Neuronal stem cell (in vitro differentiated cells): Measurements from ENCODE around the gene ITPK1.
A peak's percentile ranks its signal among the peaks of the same experiment; 100 is the strongest.

ENCODE experiments used
- DNase-seq: peaks from one replicate; pipeline ENCODE4 v3.0.0-alpha.2; 2013; ENCODE audit warnings: low spot score
- H2AFZ ChIP-seq: one replicate; pipeline ENCODE4 v1.6.1; 2013; ENCODE audit warnings: mild to moderate bottlenecking, low read length, inconsistent platforms
- H2AK5ac ChIP-seq: 2 replicates; pipeline ENCODE4 v1.6.1; 2013; ENCODE audit warnings: low read depth, mild to moderate bottlenecking, inconsistent platforms, low read length, moderate library complexity, mixed read lengths
- H2BK120ac ChIP-seq: 2 replicates; pipeline ENCODE4 v1.6.1; 2013; ENCODE audit warnings: low read depth, mild to moderate bottlenecking, inconsistent platforms, low read length, moderate library complexity, mixed read lengths
- H2BK12ac ChIP-seq: one replicate; pipeline ENCODE4 v1.6.1; 2013; ENCODE audit warnings: low read length, inconsistent platforms
- H2BK15ac ChIP-seq: 2 replicates; pipeline ENCODE4 v1.6.1; 2013; ENCODE audit warnings: mild to moderate bottlenecking, low read length, inconsistent platforms, mixed read lengths
- H2BK5ac ChIP-seq: one replicate; pipeline ENCODE4 v1.6.1; 2013; ENCODE audit warnings: inconsistent platforms, mild to moderate bottlenecking, low read length, moderate library complexity
- H3K14ac ChIP-seq: one replicate; pipeline ENCODE4 v1.6.1; 2013; ENCODE audit warnings: low read length, inconsistent platforms
- H3K18ac ChIP-seq: 2 replicates; pipeline ENCODE4 v1.6.1; 2013; ENCODE audit warnings: low read length, inconsistent platforms
- H3K23ac ChIP-seq: 2 replicates; pipeline ENCODE4 v1.6.1; 2013; ENCODE audit warnings: low read depth, mild to moderate bottlenecking, mixed read lengths, low read length, inconsistent platforms; ENCODE audit not compliant: poor library complexity
- H3K27ac ChIP-seq: replicated peaks from 3 replicates; pipeline ENCODE4 v1.5.1; 2013; ENCODE audit warnings: low read length, inconsistent platforms
- H3K27me3 ChIP-seq, 3 experiments: 2 replicates each; pipeline ENCODE4 v1.6.1; 2013; ENCODE audit warnings: low read length in 3 of 3, mild to moderate bottlenecking in 2 of 3, inconsistent platforms in 1 of 3, low read depth in 1 of 3, mixed read lengths in 1 of 3, moderate library complexity in 1 of 3; ENCODE audit not compliant: control insufficient read depth in 3 of 3, insufficient read depth in 3 of 3
- H3K36me3 ChIP-seq, 2 donors: replicated peaks in 1 of 2; 2 replicates each; pipeline ENCODE4 v1.6.1; 2013; ENCODE audit warnings: low read length in 2 of 2; ENCODE audit not compliant: control insufficient read depth in 2 of 2, insufficient read depth in 2 of 2
- H3K4ac ChIP-seq: 2 replicates; pipeline ENCODE4 v1.6.1; 2013; ENCODE audit warnings: inconsistent platforms, mild to moderate bottlenecking, low read length, moderate library complexity
- H3K4me1 ChIP-seq, 2 donors: 1 replicate in 1 of 2; 2 replicates in 1 of 2; pipeline ENCODE4 v1.6.1; 2013; ENCODE audit warnings: low read length in 2 of 2, low read depth in 1 of 2; ENCODE audit not compliant: control insufficient read depth in 2 of 2, insufficient read depth in 1 of 2
- H3K4me2 ChIP-seq: one replicate; pipeline ENCODE4 v1.6.1; 2013; ENCODE audit warnings: mild to moderate bottlenecking, low read length, inconsistent platforms; ENCODE audit not compliant: insufficient read depth, poor library complexity, severe bottlenecking
- H3K4me3 ChIP-seq, 2 donors: 2 replicates each; pipeline ENCODE4 v1.5.1; 2013; ENCODE audit warnings: low read length in 2 of 2, mild to moderate bottlenecking in 2 of 2, inconsistent platforms in 1 of 2, moderate library complexity in 1 of 2
- H3K79me1 ChIP-seq: one replicate; pipeline ENCODE4 v1.6.1; 2013; ENCODE audit warnings: low read depth, mild to moderate bottlenecking, inconsistent platforms, low read length, moderate library complexity
- H3K9ac ChIP-seq: one replicate; pipeline ENCODE4 v1.6.1; 2013; ENCODE audit warnings: mild to moderate bottlenecking, low read depth, low read length, inconsistent platforms; ENCODE audit not compliant: poor library complexity
- H3K9me3 ChIP-seq, 2 donors: replicated peaks in 1 of 2; 2 replicates each; pipeline versions ENCODE3 to v1.6.1; 2013; ENCODE audit warnings: low read length in 2 of 2, mild to moderate bottlenecking in 2 of 2, inconsistent platforms in 1 of 2, low read depth in 1 of 2, mixed read lengths in 1 of 2, moderate library complexity in 1 of 2; ENCODE audit not compliant: control insufficient read depth in 2 of 2, insufficient read depth in 1 of 2
- H4K8ac ChIP-seq: one replicate; pipeline ENCODE4 v1.6.1; 2013; ENCODE audit warnings: low read depth, mild to moderate bottlenecking, inconsistent platforms, low read length, moderate library complexity
- H4K91ac ChIP-seq: one replicate; pipeline ENCODE4 v1.6.1; 2013; ENCODE audit warnings: low read length, low read depth, mild to moderate bottlenecking, inconsistent platforms; ENCODE audit not compliant: poor library complexity
- WGBS, 2 donors: extraction: QIAGEN DNeasy Blood & Tissue Kit; methylation state at CpG; one replicate each; pipeline ENCODE4 v1.1.7; 2013; ENCODE audit warnings: missing lambda C conversion rate in 2 of 2, mixed read lengths in 1 of 2; ENCODE audit not compliant: insufficient read length in 2 of 2, insufficient replicate concordance in 1 of 2; ENCODE audit errors: extremely low coverage in 2 of 2; 5-methylcytosine and 5-hydroxymethylcytosine counted together

ITPK1 gene

GRCh38 chr14:93095742-93096510 is 19.8 kb downstream of the ITPK1 start:
- Histone ChIP-seq H3K18ac (no peak overlapping the region), H3K27me3 (no peaks in the 10 kb centered on the region), H3K4me2 (no peak overlapping the region), H4K8ac (no peak overlapping the region), H2BK5ac (no peak overlapping the region), H2AFZ (no peak overlapping the region), H3K23ac (no peak overlapping the region), H3K4me3 (no peak overlapping the region), H3K9me3 (no peaks in the 10 kb centered on the region), H3K79me1 (peaks cover 6% of the 10 kb centered on the region), H2BK15ac (no peak overlapping the region), H3K9ac (no peak overlapping the region), H2AK5ac (no peak overlapping the region), H3K27ac (no peak overlapping the region), H4K91ac (no peak overlapping the region), H2BK12ac (no peak overlapping the region), H2BK120ac (no peak overlapping the region), H3K36me3 (no peaks in the 10 kb centered on the region), H3K4ac (no peak overlapping the region), H3K14ac (no peak overlapping the region), H3K4me1 (peaks cover 5 to 10% of the 10 kb centered on the region in 2 donors)
- no peak for DNase-seq
- WGBS, 2 donors: no CpG with 5 or more reads among the region's 13 CpGs

DNA sequence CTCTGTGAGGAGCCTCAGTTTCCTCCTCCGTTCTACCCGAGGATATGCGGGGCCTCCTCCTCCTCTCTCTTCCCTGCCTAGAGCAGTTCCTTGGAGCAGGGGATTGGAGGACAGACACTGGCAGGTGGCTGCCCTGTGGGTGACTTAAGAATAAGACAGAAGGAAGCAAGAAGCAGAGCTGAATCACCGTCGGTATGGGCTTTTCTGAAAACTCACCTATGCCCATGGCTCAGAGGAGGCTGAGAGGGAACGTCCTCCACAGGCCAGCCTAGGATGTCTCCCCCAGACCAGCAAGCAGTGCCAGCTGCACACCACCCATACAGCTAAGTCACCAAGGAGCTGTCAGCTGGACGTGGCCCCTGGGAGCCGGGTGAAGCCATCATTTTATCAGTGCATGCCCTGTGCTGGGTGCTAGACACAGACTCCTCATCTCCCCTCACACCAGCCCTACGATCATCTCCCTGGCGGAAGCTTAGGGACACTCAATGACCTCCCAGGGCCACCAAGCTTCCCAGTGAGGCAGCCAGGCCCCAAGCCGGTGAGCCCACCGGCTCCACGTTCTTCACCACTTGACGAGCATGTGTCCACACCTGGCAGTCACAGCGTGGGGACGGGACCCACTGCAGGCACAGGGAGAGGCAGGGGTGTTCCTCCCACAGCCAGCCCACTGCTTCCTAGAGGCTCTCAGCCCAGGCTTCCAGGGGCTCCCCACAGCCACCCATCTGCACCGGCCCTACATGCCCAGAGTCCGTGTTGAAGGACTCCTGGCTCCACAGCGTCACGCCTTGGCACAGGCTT is 21.4 kb downstream of the ITPK1 start:
- H3K4me3 ChIP-seq: no peak overlapping the region
- no peak overlapping the region for H3K23ac ChIP-seq
- H3K36me3 ChIP-seq: no peaks in the 10 kb centered on the region
- H3K9me3 ChIP-seq: no peaks in the 10 kb centered on the region
- no peak overlapping the region for H2BK120ac ChIP-seq
- H3K4me1 ChIP-seq: peaks cover 5 to 7% of the 10 kb centered on the region in 2 donors
- no peak overlapping the region for H2AK5ac ChIP-seq
- H3K4ac ChIP-seq: no peak overlapping the region
- no peak overlapping the region for H3K27ac ChIP-seq
- no peak overlapping the region for H3K9ac ChIP-seq
- WGBS, 2 donors: no CpG with 5 or more reads among the region's 20 CpGs
- no peak overlapping the region for H3K18ac ChIP-seq
- H4K8ac ChIP-seq: no peak overlapping the region
- peak overlapping the region; percentile 22 for H3K14ac ChIP-seq
- no peaks in the 10 kb centered on the region for H3K27me3 ChIP-seq
- peaks cover 6% of the 10 kb centered on the region for H3K79me1 ChIP-seq
- H2BK15ac ChIP-seq: no peak overlapping the region
- no peak overlapping the region for H3K4me2 ChIP-seq
- no peak for DNase-seq
- H2BK12ac ChIP-seq: no peak overlapping the region
- peak overlapping the region; percentile 59 for H2BK5ac ChIP-seq
- H2AFZ ChIP-seq: no peak overlapping the region
- H4K91ac ChIP-seq: peak overlapping the region; percentile 58

DNA sequence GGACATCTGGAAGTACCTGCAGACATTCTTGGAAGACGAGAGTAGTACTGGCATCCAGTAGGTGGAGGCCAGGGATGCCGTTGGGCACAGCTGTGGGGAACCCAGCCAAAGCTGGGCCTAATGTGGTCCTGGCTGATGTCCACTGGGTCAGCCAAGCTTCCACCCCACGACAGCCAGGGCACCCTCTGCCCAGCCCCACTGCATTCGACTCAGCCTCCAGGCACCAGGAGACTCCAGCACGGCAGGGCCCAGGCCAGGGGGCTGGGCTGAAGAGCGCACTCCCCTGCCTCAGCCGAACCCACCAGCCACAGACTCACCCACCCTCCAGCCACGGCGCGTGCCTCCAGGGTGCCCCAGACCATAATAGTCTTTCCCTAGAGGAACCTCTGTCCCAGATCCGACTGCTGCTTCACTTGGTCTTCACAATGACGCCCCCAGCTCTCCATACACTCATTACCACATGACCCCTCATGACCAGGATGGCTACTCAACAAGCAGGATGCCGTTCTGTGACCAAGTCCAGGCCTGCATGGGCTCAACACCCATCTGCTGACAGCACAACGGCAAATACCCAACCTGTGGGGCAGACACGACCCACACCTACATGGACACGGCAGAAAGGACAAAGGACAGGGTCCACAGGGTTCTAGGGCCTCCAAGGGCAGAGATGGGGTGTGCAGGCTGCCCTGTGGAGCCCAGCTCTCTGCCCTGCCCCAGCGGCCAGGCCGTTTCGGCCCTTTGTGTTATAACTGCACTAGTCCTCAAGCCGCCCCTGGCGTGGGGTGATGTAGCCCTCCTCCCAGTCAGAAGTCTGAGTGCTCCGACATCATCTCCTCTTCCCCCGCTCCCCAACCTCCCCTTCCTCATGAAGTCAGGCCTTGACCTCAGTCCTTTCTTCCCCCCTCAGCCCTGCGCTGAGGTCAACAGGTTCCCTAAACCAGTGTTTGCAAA is 22.8 kb downstream of the ITPK1 start:
- Histone ChIP-seq H2BK12ac (no peak overlapping the region), H3K9me3 (no peaks in the 10 kb centered on the region), H3K4me3 (no peak overlapping the region), H3K23ac (no peak overlapping the region), H3K4me1 (peaks cover 5 to 7% of the 10 kb centered on the region in 2 donors), H3K27ac (no peak overlapping the region), H3K18ac (no peak overlapping the region), H3K4me2 (no peak overlapping the region), H2BK15ac (no peak overlapping the region), H3K9ac (no peak overlapping the region), H2AFZ (no peak overlapping the region), H3K79me1 (peaks cover 4% of the 10 kb centered on the region), H2BK120ac (no peak overlapping the region), H4K91ac (peak overlapping the region; percentile 59), H2BK5ac (no peak overlapping the region), H2AK5ac (no peak overlapping the region), H4K8ac (no peak overlapping the region), H3K27me3 (no peaks in the 10 kb centered on the region), H3K4ac (no peak overlapping the region), H3K14ac (no peak overlapping the region), H3K36me3 (no peaks in the 10 kb centered on the region)
- no CpG with 5 or more reads among the region's 24 CpGs for WGBS, 2 donors
- DNase-seq: no peak
